ENCODE data around the gene CTAGE9. TPM values are rescaled to one million over a fixed set of nuclear protein-coding genes. Genes with fewer than 3 reads are reported as not detected.

CTAGE9 gene
- total and polyA plus RNA-seq, 2 of the 8 experiments (the other 6 are each of a cell fraction or from before 2014, with no cell fraction given), result not detected

- H2AFZ ChIP-seq (ENCODE audit: low read length), result no peak overlapping the region
- no peaks in the 10 kb centered on the region for H3K9me3 ChIP-seq (ENCODE audit: insufficient read depth in 2 of 2, low read depth in 1 of 2, low read length in 1 of 2)
- ChIA-PET POLR2A (ENCODE audit: partially characterized antibody) (interaction anchor here (1.2 kb wide), 1 partner anchor 163 kb away, joined by 3 read pairs; no protein-coding TSS in a partner anchor), CTCF (ENCODE audit: partially characterized antibody) (interaction anchor here (1.4 kb wide), 2 partner anchors 18 to 161 kb away, joined by 3 to 4 read pairs; no protein-coding TSS in a partner anchor)
- H3K23ac ChIP-seq (ENCODE audit: insufficient read length), result no peak overlapping the region
- H2BK12ac ChIP-seq (ENCODE audit: low read depth, low read length), result no peak overlapping the region
- H3K9ac ChIP-seq (replicated peaks in 1 of 4; ENCODE audit: extremely low read depth in 1 of 4, low read depth in 3 of 4, low read length in 3 of 4), result no peak overlapping the region; a peak in 1 of 7 replicates
- H3K18ac ChIP-seq (ENCODE audit: extremely low read depth, low read length), result no peak overlapping the region
- no peak overlapping the region for H4K8ac ChIP-seq (ENCODE audit: extremely low read depth, insufficient read depth, low read length)
- no peaks in the 10 kb centered on the region for H3K79me1 ChIP-seq (ENCODE audit: low read depth, low read length)
- H3K4me1 ChIP-seq (replicated peaks in 1 of 4; ENCODE audit: control insufficient read depth in 3 of 4, insufficient read depth in 4 of 4, low read length in 3 of 4), result no peaks in the 10 kb centered on the region
- no peak overlapping the region for H3K4me3 ChIP-seq (ENCODE audit: extremely low read depth in 1 of 4, insufficient read depth in 2 of 4, low read depth in 3 of 4, low read length in 4 of 4)
- H3K14ac ChIP-seq (ENCODE audit: insufficient read length), result no peak overlapping the region
- H3K56ac ChIP-seq (replicated peaks; ENCODE audit: insufficient read length, low read depth, low read length), result no peak overlapping the region
- no peaks in the 10 kb centered on the region; a peak in 1 of 8 replicates for H3K36me3 ChIP-seq (ENCODE audit: control insufficient read depth in 2 of 4, insufficient read depth in 4 of 4, low read length in 3 of 4)
- H3K79me2 ChIP-seq (ENCODE audit: control insufficient read depth in 1 of 2, insufficient read depth in 2 of 2, low read length in 2 of 2), result no peaks in the 10 kb centered on the region
- DNase-seq (ENCODE audit: low read depth in 1 of 2, low spot score in 2 of 2) (no peak), FAIRE-seq (no peak)
- H2BK15ac ChIP-seq (ENCODE audit: low read length), result no peak overlapping the region
- no peak overlapping the region for H2BK20ac ChIP-seq (ENCODE audit: low read length)
- no peak overlapping the region for H2AK5ac ChIP-seq (ENCODE audit: low read depth, low read length)
- H3K4ac ChIP-seq (replicated peaks; ENCODE audit: insufficient read length, low read depth, low read length), result no peak overlapping the region
- H4K91ac ChIP-seq (replicated peaks; ENCODE audit: insufficient read length, low read length), result no peak overlapping the region
- no peak overlapping the region for H3K4me2 ChIP-seq (ENCODE audit: insufficient read depth in 1 of 2, low read depth in 2 of 2, low read length in 2 of 2)
- no peaks in the 10 kb centered on the region for H3K23me2 ChIP-seq (ENCODE audit: low read depth, low read length)
- no peaks in the 10 kb centered on the region for H3K27me3 ChIP-seq (replicated peaks in 1 of 4; ENCODE audit: control insufficient read depth in 3 of 4, extremely low read depth in 1 of 4, insufficient read depth in 3 of 4, low read length in 3 of 4)
- H4K20me1 ChIP-seq (replicated peaks in 1 of 2; ENCODE audit: control insufficient read depth in 1 of 2, insufficient read depth in 2 of 2, low read length in 2 of 2), result no peaks in the 10 kb centered on the region
- H4K5ac ChIP-seq (ENCODE audit: insufficient read length, low read depth, low read length), result no peak overlapping the region
- no peak overlapping the region for H2BK5ac ChIP-seq (ENCODE audit: low read depth, low read length)
- WGBS, 2 experiments (ENCODE audit: extremely low coverage in 1 of 2, insufficient coverage in 1 of 2, insufficient read length in 1 of 2, insufficient replicate concordance in 2 of 2, low coverage in 1 of 2, low lambda C conversion rate in 2 of 2, missing lambda C conversion rate in 1 of 2), result 87% methylated on average over 9 of the region's 9 CpGs; no CpG with 5 or more reads in 1 of the 2 experiments
- no peak overlapping the region for H2BK120ac ChIP-seq (replicated peaks; ENCODE audit: low read depth, low read length)
- no peak overlapping the region for H3K27ac ChIP-seq (ENCODE audit: low read depth, low read length)
- TF ChIP-seq EZH2 (IDR thresholded peaks at IDR 0.05; ENCODE audit: low read depth, low read length, severe bottlenecking) (no peak), RNF2 (IDR thresholded peaks at IDR 0.05; ENCODE audit: borderline replicate concordance, low read depth, low read length, missing control alignments, poor library complexity, severe bottlenecking) (no peak), CBX8 (IDR thresholded peaks at IDR 0.05; ENCODE audit: borderline replicate concordance, low read depth, low read length) (no peak), GTF2F1 (IDR thresholded peaks at IDR 0.05; ENCODE audit: borderline replicate concordance, low read depth, low read length) (no peak), JUND (IDR thresholded peaks at IDR 0.05; ENCODE audit: low read length) (no peak), JUN (IDR thresholded peaks at IDR 0.05; ENCODE audit: low read depth, low read length) (no peak), MAX (IDR thresholded peaks at IDR 0.05) (no peak), CHD2 (IDR thresholded peaks at IDR 0.05; ENCODE audit: low read length) (no peak), MAFK (IDR thresholded peaks at IDR 0.05; ENCODE audit: low read depth, low read length) (no peak), TAF7 (optimal IDR thresholded peaks at IDR 0.05; ENCODE audit: borderline replicate concordance, low read depth, low read length) (no peak), E2F6 (IDR thresholded peaks at IDR 0.05) (no peak)
Measured at GRCh38 chr6:131754715-131755567, 44.1 kb upstream of the CTAGE9 start.
